Measurements from ENCODE around the gene P2RY12. TPM values are rescaled to one million over a fixed set of nuclear protein-coding genes. Genes with fewer than 3 reads are reported as not detected.

P2RY12 gene
- total RNA-seq, 4 donors from 2014 or later, result 0.52 to 1.1 (median 0.56) TPM; not detected in 1

DNA sequence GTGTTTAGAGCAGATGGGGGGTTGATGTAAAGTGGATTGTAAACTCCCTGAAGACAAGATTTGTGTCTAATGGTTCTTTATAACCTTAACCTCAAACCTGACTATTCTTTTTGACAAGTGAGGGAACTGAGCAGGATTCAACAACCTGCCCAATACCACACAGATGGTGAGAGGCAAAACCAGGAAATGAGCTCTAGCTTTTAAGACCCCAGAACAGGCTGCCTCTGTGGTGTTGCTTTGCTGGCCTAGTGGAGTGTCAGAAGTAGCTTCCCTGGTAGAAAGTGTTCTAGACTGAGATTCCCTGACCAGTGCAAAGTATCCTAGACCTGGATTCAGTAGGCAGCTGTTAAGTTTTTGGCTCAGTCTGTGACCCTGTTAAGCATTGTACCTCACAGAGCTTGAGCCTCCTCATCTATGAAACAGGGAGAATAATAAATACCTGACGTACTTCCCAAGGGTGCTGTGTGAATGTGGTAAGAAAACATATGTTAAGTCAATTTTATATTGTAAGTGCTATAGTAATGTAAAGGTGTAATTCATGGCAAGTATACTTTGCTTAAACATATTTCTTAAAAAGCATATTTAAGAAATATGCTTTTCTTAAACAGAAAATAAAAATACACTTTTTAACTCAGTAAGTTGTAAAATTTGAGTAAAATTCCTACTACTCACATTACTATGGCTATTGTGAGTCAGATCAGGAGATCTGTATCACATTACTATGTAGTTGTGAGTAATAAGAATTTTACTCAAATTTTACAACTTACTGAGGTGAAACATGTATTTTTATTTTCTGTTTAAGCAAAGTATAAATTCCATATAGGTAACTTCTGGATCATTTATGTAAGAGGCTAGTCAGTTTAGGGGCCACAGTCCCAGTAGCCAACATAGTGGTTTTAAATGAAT is 76.7 kb downstream of the P2RY12 start:
- DNase-seq (no peak), ATAC-seq (no peak)
- in situ Hi-C loops (cut with MboI; ENCODE audit: low sequenced_read_pairs in 4 of 4), result no loop called here
- intact Hi-C loops (cut with DNase I; ENCODE audit: low total_unique reads), result no loop called here
- Histone ChIP-seq H3K4me1 (no peaks in the 10 kb centered on the region), H3K36me3 (no peaks in the 10 kb centered on the region), H3K4me3 (no peak overlapping the region), H3K9me3 (no peaks in the 10 kb centered on the region), H3K27me3 (no peaks in the 10 kb centered on the region), H3K27ac (no peak overlapping the region)
- no peak for TF ChIP-seq POLR2A (IDR thresholded peaks at IDR 0.05)
- TF ChIP-seq, protein P1, sequence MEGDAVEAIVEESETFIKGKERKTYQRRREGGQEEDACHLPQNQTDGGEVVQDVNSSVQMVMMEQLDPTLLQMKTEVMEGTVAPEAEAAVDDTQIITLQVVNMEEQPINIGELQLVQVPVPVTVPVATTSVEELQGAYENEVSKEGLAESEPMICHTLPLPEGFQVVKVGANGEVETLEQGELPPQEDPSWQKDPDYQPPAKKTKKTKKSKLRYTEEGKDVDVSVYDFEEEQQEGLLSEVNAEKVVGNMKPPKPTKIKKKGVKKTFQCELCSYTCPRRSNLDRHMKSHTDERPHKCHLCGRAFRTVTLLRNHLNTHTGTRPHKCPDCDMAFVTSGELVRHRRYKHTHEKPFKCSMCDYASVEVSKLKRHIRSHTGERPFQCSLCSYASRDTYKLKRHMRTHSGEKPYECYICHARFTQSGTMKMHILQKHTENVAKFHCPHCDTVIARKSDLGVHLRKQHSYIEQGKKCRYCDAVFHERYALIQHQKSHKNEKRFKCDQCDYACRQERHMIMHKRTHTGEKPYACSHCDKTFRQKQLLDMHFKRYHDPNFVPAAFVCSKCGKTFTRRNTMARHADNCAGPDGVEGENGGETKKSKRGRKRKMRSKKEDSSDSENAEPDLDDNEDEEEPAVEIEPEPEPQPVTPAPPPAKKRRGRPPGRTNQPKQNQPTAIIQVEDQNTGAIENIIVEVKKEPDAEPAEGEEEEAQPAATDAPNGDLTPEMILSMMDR (IDR thresholded peaks at IDR 0.05 in 4 of 5, conservative IDR thresholded peaks at IDR 0.05 in 1 of 5), result no peak

DNA sequence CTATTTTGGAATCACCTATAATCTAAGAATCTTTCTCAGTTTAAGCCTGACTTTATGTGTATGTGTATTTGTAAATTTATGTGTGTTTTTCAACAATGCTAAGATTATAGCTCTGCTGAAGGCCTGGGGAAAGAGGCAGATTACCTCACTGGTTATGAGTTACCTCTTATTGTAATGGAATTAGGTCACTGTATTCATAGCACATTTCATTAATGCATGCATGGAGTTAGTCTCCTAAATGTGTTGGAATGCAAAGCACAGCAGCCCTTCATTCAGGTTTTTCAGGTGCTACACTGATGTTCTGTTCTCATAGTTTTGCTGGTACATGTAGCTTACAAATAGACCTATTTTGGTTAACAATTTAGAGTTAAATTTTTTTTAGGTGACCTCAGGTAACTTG is 77.4 kb downstream of the P2RY12 start:
- H3K36me3 ChIP-seq, result no peaks in the 10 kb centered on the region
- no peak for ATAC-seq
- H3K4me3 ChIP-seq, result no peak overlapping the region
- H3K27me3 ChIP-seq, result no peaks in the 10 kb centered on the region
- DNase-seq, result no peak
- intact Hi-C loops (cut with DNase I; ENCODE audit: low total_unique reads), result no loop called here
- no peak overlapping the region for H3K27ac ChIP-seq
- TF ChIP-seq, protein P1 (IDR thresholded peaks at IDR 0.05 in 4 of 5, conservative IDR thresholded peaks at IDR 0.05 in 1 of 5), result no peak
- no peak for TF ChIP-seq POLR2A (IDR thresholded peaks at IDR 0.05)
- no peaks in the 10 kb centered on the region for H3K9me3 ChIP-seq
- in situ Hi-C loops (cut with MboI; ENCODE audit: low sequenced_read_pairs in 4 of 4), result no loop called here
- no peaks in the 10 kb centered on the region for H3K4me1 ChIP-seq

DNA sequence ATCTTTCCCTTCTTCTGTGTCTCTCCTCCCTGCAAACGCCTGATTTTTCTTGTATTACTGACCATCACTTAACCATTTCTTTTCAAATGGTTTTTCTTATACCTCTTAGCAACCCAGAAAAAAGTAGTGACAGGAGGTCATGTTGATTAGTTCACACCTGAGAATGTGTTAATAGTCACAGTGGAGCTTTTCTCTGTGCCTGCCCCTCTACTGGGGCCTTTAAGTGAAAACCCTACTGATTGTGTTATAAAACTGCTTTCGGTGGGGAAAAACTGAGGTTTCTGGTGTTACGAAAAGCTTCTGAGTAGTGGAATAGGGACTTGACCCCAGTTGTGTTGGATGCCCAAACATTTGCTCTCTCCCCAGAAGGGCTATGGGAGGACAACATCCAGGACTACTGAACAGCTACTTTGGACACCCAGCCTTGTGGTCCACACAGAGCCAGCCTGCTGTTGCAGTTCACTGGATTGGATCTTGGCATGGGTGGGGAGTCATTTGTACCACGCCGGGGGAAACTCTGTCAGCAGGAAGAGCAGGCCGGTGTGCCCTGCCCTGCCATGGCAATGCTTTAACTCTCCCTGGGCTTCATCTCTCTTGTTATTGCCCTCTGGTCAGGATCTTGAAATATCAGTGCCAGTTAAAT is 78.3 kb downstream of the P2RY12 start:
- Histone ChIP-seq H3K27me3 (no peaks in the 10 kb centered on the region), H3K36me3 (no peaks in the 10 kb centered on the region), H3K4me3 (no peak overlapping the region), H3K27ac (no peak overlapping the region), H3K9me3 (no peaks in the 10 kb centered on the region), H3K4me1 (no peaks in the 10 kb centered on the region)
- DNase-seq (no peak), ATAC-seq (no peak)
- intact Hi-C loops (cut with DNase I; ENCODE audit: low total_unique reads), result no loop called here
- TF ChIP-seq, protein P1 (IDR thresholded peaks at IDR 0.05 in 4 of 5, conservative IDR thresholded peaks at IDR 0.05 in 1 of 5), result no peak
- TF ChIP-seq POLR2A (IDR thresholded peaks at IDR 0.05), result no peak
- in situ Hi-C loops (cut with MboI; ENCODE audit: low sequenced_read_pairs in 4 of 4), result no loop called here

DNA sequence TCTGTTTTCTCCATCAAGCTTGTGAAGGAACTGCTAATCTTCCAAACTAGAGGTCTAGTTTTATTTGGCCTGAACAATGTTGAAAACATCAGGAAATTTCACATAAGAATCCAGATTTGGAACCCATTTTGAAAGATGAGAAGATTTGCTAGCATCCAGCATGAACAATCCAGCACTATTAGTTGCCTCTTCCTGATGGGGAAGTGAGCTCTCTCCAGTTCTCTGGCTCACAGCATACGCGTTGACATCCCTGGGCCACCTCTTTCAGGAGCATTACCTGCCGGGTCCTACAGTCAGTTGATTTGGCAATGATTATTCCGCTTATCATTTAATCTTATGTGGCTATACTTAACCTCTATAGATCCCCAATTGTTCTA is 78.8 kb downstream of the P2RY12 start:
- no peaks in the 10 kb centered on the region for H3K9me3 ChIP-seq
- DNase-seq (no peak), ATAC-seq (no peak)
- no peaks in the 10 kb centered on the region for H3K4me1 ChIP-seq
- TF ChIP-seq, protein P1 (IDR thresholded peaks at IDR 0.05 in 4 of 5, conservative IDR thresholded peaks at IDR 0.05 in 1 of 5), result no peak
- no peak for TF ChIP-seq POLR2A (IDR thresholded peaks at IDR 0.05)
- no peaks in the 10 kb centered on the region for H3K36me3 ChIP-seq
- in situ Hi-C loops (cut with MboI; ENCODE audit: low sequenced_read_pairs in 4 of 4) (no loop called here), intact Hi-C loops (cut with DNase I; ENCODE audit: low total_unique reads) (no loop called here)
- H3K4me3 ChIP-seq, result no peak overlapping the region
- no peaks in the 10 kb centered on the region for H3K27me3 ChIP-seq
- H3K27ac ChIP-seq, result no peak overlapping the region
